Articular chondrocyte of knee joint (primary cell): ENCODE results near the gene SETD6. TPM values are rescaled to one million over a fixed set of nuclear protein-coding genes. Genes with fewer than 3 reads are reported as not detected.
A peak's percentile ranks its signal among the peaks of the same experiment; 100 is the strongest.

ENCODE experiments used
- small RNA-seq: library from RNA; depleted of rRNA; stranded (forward); fragments of <200 nt; gene quantifications from one replicate; pipeline ENCODE3, GENCODE V24; 2012
- total RNA-seq: library from RNA; depleted of rRNA; stranded (reverse); fragments of >200 nt; gene quantifications from 2 replicates; pipeline ENCODE4 v1.2.3, GENCODE V29; 2012

SETD6 gene
- 8.2 and 12.7 TPM in 2 replicates for total RNA-seq

GRCh38 chr16:58515125-58515870 is at the start of gene SETD6:
Gene SETD6 (plus strand): TSS chr16:58515517. CDS start chr16:58515538, 21 bp downstream.

GRCh38 chr16:58499615-58500351 is 15.5 kb upstream of the SETD6 start, which contains the start of gene NDRG4:
Gene NDRG4 (plus strand): TSS chr16:58500143. CDS start chr16:58500249, 106 bp downstream.

Small RNA genes lying within 50 kb of the gene (small RNA-seq; reads per million reads assigned to genes)
- gene RNU6-103P (not detected), gene SNORA46 (249 reads per million, percentile 98 among the genes with 10 or more reads in this experiment), gene SNORA50A (not detected)

Other genes with a start within 250 kb of the SETD6 start
- gene PRSS54, start 220.5 kb upstream of the SETD6 start, total RNA-seq: not detected in 2 replicates
- 3.3 and 5.3 TPM in 2 replicates for gene GINS3, start 123.0 kb upstream of the SETD6 start, total RNA-seq
- 8.8 and 12.8 TPM in 2 replicates for gene NDRG4, start 15.4 kb upstream of the SETD6 start, total RNA-seq
- 121 and 122 TPM in 2 replicates for gene CNOT1, start 114.3 kb downstream of the SETD6 start, total RNA-seq
- 25.9 and 39.6 TPM in 2 replicates for gene SLC38A7, start 169.3 kb downstream of the SETD6 start, total RNA-seq
- 26.3 and 41.9 TPM in 2 replicates for gene GOT2, start 218.8 kb downstream of the SETD6 start, total RNA-seq